Activated CD8-positive, alpha-beta memory T cell treated with anti-CD3 and anti-CD28 coated beads, Interleukin-2, amount 50 U/mL, for 4 hours (primary cell): ENCODE results near the gene TTLL11.

Experiments used
- DNase-seq: peaks from one replicate; pipeline ENCODE4 v3.0.0-alpha.2; 2020

Gene TTLL11

GRCh38 chr9:121778252-121779225 lies 314.6 kb downstream of the TTLL11 start:
- no peak for DNase-seq

GRCh38 chr9:121776739-121777637 lies 316.1 kb downstream of the TTLL11 start:
- no peak for DNase-seq

DNA sequence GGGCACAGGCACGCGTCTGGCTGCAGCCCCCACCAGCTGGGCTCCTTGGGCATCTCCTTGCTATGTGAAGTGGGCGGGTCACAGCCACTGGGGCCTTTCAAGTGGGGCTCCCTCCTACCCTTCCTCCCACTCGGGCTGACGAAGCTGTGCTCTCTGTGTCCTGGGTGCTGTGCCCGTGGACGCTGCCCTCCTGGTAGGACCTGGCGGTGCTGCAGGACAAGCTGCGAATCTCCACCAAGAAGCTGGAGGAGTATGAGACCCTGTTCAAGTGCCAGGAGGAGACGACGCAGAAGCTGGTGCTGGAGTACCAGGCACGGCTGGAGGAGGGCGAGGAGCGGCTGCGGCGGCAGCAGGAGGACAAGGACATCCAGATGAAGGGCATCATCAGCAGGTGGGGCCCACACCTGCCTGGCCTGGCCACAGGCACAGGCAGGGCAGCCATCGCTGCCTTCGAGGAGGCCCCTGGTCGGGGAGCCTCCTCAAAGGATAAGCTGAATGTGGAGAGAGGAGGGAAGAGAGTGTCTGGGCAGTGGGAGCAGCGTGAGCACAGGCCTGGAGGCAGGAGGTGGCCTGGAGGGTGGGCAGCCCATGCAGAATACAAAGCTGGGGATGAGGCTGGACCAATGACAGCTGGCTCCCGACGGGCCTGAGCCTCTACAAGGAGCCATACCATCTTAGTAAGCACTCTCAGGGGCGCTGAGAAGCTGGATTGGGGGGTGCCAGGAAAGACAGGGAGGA lies 316.9 kb downstream of the TTLL11 start:
- no peak for DNase-seq

DNA sequence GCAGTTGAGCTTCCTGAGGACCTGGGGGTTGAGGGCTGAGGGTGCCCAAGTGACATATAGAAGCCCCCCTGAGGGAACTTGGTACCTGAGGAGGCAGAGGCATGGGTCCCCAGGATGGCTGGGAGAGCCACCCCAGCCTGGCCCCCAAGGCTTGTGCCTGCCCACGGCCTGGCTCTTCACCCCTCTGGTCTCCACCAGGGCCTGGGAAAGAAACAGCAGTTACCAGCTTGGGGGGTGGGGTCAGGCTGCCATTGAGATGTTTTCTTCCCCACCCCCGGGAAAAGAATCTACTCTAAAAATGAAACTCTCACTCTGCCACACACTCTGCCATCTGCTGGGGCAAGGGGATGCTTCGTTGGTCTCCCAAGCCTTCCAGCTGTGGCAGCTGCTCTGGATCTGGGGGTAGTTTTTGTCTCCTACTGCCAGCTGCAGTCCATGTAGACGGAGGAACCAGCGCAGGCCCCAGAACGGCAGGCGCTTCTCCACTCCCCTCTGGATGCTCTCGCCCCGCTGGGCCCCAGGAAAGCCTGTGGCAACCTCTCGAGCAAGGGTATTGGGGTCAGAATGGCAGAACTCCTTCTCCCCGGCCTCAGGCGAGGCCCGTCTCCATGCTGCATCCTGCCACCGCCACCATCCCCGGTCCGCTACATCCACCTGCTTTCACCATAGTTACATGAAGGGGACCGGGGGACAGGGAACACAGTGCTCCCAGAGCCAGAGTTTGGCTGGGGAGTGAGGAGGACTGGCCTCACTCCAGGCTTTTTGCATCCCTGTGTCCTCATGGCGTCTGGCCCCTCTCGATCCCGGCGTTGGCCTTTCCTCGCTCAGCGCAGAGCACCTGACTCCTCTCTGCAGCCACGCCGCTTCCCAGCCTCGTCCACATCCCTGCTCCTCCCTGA lies 318.1 kb downstream of the TTLL11 start:
- no peak for DNase-seq

DNA sequence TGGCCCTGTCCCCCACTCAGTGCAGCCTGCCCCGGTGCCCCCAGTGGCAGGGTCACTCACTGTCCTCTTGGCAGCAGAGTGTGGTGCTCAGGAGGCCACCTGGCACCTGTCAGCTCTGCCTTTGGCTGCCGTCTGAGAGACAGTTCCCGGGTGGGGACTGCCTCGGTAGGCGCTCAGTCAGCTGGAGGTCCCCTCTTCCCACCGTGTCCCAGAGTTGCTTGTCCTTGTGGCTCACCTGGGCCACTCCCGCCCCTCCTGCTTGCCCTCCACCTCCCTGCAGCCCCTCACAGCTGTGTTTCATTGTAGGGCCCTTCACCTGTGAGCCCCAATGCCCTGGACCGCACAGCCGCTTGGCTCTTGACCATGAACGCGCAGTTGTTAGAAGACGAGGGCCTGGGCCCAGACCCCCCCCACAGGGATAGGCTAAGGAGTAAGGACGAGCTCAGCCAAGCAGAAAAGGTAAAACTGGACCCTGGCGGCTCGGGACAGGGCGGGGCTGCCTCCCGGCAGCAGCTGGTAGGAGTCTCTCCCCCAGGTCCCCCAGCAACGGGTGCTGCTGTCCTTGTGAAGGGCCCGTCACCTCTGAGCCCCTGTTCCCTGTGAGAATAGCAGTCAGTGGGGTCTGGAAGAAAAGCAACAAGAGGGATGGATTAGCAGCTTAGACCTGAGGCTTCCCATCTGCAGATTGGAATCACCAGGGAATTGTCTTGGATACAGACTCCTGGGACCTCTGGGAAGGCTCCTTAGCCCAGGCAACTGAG lies 319.0 kb downstream of the TTLL11 start:
- peak; percentile 12 for DNase-seq

DNA sequence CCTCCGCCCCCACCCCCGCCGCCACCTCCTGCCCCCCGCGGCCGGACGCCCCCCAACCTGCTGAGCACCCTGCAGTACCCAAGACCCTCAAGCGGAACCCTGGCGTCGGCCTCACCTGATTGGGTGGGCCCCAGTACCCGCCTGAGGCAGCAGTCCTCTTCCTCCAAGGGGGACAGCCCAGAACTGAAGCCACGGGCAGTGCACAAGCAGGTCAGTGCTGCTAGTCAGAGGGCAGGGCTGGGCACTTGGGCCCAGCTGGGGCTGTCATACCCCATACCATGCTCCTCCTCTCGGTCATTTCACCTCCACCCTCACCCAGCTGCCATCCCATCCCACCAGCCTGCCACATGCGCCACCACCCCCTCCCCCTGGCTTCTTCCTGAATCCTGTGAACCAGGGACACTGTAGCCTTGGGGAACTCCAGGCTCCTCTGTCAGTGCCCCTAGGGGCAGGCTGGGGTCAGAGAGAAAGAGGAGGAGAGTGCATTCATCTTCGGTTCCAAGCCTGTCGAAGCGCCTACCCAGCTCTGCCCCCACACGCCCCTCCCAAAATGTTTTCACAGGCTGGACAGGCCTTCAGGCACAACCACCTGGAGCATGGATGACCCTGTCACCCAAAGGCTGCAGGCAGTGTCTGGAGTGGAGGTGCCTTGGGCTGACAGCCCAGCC lies 319.7 kb downstream of the TTLL11 start:
- peak; percentile 11 for DNase-seq

- DNase-seq, result peak; percentile 6
Measured at GRCh38 chr9:121772600-121773285, 320.4 kb downstream of the TTLL11 start.
